Measurements from ENCODE around the gene HTT-AS. TPM values are rescaled to one million over a fixed set of nuclear protein-coding genes. Genes with fewer than 3 reads are reported as not detected.

Gene HTT-AS
- total RNA-seq, 4 donors from 2014 or later, result not detected

DNA sequence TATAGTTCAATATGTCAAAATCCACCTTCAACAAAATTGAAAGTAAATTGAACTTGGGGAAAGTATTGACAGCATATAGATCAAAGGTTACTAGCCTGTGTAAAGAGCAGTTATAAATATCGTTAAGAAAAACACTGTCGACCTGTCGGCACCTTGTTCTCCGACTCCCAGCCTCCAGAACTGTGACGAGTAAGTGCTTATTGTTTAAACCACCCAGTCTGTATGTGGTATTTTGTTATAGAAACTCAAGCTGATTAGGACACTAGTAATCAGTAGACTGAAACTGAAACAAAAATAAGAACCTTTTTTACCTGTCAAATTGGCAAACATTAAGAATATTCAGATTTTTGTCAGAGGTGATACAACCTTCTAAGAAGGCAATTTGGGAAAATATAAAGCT, 17.1 kb upstream of the HTT-AS start:
- no peak for DNase-seq (ENCODE audit: low spot score in 2 of 2)
- WGBS, result 77% methylated on average over 5 of the region's 5 CpGs
- Histone ChIP-seq H3K9me3 (no peaks in the 10 kb centered on the region), H3K4me3 (no peak overlapping the region), H3K27me3 (no peaks in the 10 kb centered on the region), H3K36me3 (peaks cover 48% of the 10 kb centered on the region), H3K27ac (no peak overlapping the region), H3K4me1 (no peaks in the 10 kb centered on the region)
- TF ChIP-seq POLR2AphosphoS5 (IDR thresholded peaks at IDR 0.05), result no peak
- TF ChIP-seq, protein P1, sequence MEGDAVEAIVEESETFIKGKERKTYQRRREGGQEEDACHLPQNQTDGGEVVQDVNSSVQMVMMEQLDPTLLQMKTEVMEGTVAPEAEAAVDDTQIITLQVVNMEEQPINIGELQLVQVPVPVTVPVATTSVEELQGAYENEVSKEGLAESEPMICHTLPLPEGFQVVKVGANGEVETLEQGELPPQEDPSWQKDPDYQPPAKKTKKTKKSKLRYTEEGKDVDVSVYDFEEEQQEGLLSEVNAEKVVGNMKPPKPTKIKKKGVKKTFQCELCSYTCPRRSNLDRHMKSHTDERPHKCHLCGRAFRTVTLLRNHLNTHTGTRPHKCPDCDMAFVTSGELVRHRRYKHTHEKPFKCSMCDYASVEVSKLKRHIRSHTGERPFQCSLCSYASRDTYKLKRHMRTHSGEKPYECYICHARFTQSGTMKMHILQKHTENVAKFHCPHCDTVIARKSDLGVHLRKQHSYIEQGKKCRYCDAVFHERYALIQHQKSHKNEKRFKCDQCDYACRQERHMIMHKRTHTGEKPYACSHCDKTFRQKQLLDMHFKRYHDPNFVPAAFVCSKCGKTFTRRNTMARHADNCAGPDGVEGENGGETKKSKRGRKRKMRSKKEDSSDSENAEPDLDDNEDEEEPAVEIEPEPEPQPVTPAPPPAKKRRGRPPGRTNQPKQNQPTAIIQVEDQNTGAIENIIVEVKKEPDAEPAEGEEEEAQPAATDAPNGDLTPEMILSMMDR (IDR thresholded peaks at IDR 0.05), result no peak
- TF ChIP-seq EP300 (IDR thresholded peaks at IDR 0.05), result no peak
- TF ChIP-seq POLR2A (IDR thresholded peaks at IDR 0.05), result no peak

DNA sequence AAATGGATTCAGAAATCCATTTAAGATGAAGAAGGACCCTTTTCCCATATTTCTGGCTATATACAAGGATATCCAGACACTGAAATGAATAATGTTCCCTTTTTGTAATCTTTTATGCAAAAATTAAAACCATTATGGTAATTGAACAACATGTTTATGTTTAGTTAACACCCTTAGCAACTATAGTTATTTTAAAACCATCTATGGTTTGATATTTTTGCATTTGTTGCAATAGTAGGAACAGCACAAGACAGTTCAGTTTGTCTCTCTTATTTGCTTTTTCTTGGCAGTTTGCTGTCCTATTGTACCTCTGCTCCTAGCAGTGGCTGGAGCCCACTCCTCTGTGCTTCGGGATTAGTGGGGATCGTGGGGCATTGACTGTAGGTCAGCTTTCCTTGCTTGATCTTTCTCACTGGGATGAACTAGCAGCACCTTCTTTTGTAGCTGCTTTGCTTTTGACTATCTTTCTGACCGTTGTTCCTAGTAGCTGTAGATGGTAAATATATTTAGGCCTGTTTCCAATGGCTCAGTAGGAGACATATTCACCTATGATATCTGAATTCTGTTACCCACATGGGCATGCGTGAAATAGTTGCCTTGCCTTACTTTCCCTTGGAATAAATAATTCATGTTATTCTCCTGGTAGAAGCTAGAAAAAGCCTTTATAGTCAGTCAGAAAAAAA, 12.9 kb upstream of the HTT-AS start:
- Histone ChIP-seq H3K4me1 (peaks cover 11% of the 10 kb centered on the region), H3K27me3 (no peaks in the 10 kb centered on the region), H3K9me3 (no peaks in the 10 kb centered on the region), H3K27ac (no peak overlapping the region), H3K36me3 (peaks cover 31% of the 10 kb centered on the region), H3K4me3 (no peak overlapping the region)
- DNase-seq (ENCODE audit: low spot score in 2 of 2), result no peak
- WGBS, result 92% methylated on average over 4 of the region's 4 CpGs
- TF ChIP-seq POLR2AphosphoS5 (IDR thresholded peaks at IDR 0.05) (no peak), EP300 (IDR thresholded peaks at IDR 0.05) (no peak), POLR2A (IDR thresholded peaks at IDR 0.05) (no peak)
- TF ChIP-seq, protein P1 (IDR thresholded peaks at IDR 0.05), result no peak

DNA sequence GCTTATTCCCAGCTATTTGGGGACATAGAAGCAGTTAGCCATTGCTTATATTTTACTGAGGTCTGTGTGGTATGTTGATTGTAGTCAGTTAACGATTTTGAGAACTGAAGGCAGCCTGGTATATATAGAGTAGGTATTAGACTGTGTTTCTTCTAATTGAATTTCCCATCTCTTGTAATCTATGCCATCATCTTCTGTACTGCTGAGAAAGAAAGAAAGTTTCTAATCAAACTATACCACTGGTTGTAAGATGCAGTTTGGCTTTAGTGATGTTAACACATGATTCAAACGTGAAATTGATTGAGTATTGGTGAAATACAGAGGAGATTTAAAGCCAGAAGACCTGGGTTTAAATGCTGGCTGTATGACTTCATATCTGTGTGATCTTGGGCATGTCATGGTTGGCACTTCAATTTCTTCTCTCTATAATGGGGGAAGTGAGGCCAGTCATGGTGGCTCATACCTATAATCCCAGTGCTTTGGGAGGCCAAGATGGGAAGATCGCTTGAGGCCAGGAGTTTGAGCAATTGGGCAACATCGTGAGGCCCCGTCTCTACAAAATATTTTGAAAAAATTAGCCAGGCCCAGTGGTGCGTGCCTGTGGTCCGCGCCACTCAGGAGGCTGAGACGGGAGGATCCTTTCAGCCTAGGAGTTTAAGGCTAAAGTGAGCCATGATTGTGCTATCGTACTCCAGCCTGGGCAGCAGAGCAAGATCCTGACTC, 11.8 kb upstream of the HTT-AS start:
- no peaks in the 10 kb centered on the region for H3K9me3 ChIP-seq
- WGBS, result 91% methylated on average over 10 of the region's 10 CpGs
- no peak for DNase-seq (ENCODE audit: low spot score in 2 of 2)
- peaks cover 23% of the 10 kb centered on the region for H3K36me3 ChIP-seq
- no peak overlapping the region for H3K4me3 ChIP-seq
- TF ChIP-seq POLR2AphosphoS5 (IDR thresholded peaks at IDR 0.05) (no peak), POLR2A (IDR thresholded peaks at IDR 0.05) (no peak), EP300 (IDR thresholded peaks at IDR 0.05) (no peak)
- TF ChIP-seq, protein P1 (IDR thresholded peaks at IDR 0.05), result no peak
- peaks cover 11% of the 10 kb centered on the region for H3K4me1 ChIP-seq
- H3K27me3 ChIP-seq, result no peaks in the 10 kb centered on the region
- no peak overlapping the region for H3K27ac ChIP-seq

DNA sequence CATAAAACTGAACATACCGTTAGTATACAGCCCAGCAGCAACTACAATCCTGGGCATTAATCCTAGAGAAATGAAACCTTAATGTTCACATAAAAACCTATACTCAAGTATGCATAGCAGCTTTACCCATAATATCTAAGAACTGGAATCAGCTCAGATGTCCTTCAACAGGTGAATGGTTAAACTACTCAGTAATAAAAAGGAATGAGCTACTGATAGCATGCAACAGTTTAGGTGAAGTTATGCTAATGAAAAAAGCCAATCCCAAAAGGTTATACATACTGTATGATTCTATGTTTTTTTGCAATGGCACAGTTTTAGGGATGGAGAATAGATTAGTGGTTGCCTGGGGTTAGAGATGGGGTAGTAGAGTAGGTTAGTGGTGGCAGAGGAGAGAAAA, 9.4 kb upstream of the HTT-AS start:
- no peaks in the 10 kb centered on the region for H3K9me3 ChIP-seq

More for the DNA sequence above, 9.4 kb upstream of the HTT-AS start:
- no peaks in the 10 kb centered on the region for H3K27me3 ChIP-seq
- H3K4me1 ChIP-seq, result peaks cover 11% of the 10 kb centered on the region
- WGBS, result 22% methylated on average over 1 of the region's 1 CpG
- H3K4me3 ChIP-seq, result no peak overlapping the region
- no peak for TF ChIP-seq POLR2AphosphoS5 (IDR thresholded peaks at IDR 0.05)
- TF ChIP-seq, protein P1 (IDR thresholded peaks at IDR 0.05), result no peak
- no peak for TF ChIP-seq POLR2A (IDR thresholded peaks at IDR 0.05)
- TF ChIP-seq EP300 (IDR thresholded peaks at IDR 0.05), result no peak
- H3K36me3 ChIP-seq, result peaks cover 6% of the 10 kb centered on the region
- DNase-seq (ENCODE audit: low spot score in 2 of 2), result no peak
- H3K27ac ChIP-seq, result no peak overlapping the region

Measured in suprapubic skin (tissue), 4 donors.